NCI-H748 (cell line): ENCODE results near the gene ING1.
"Not testable (repeated sequence)": the region's sequence is repeated elsewhere in the genome, so short reads cannot be mapped to it uniquely, and the experiment has no call there.

Experiments used
- DNase-seq: peaks from one replicate; lab custom pipeline; 2025; ENCODE audit not compliant: unreplicated experiment; lab: John Stamatoyannopoulos, UW

The ING1 gene

DNA sequence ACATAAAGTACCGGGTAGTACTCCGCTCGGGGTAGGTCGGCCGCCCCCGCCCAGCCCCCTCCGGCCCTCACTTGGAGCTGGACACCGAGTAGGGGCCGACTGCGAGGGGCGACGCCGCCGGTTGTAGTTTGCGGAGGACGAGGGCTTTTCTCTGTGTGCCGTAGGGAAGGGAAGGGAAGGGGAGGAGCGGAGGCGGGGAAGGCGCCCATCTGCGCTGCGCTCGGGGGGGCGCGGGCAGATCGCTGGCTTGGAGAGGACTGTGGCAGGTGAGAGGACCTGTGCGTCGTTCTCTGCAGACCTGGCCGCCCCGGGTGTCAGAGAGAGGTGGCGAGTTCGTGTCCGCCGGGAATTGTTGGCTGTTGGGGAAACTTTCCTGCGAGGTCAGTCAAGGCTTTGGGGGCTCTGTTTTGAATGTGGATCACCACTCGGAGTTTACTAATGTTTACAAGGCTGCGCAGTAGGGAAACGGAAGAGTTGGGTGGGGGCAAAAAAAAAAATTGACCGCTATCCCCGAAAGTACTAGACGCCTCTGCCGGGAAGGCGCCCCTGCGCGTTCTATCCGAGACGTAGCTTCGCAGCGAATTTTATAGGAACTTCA, 1.4 kb downstream of the ING1 start:
- peak; percentile 80 for DNase-seq

DNA sequence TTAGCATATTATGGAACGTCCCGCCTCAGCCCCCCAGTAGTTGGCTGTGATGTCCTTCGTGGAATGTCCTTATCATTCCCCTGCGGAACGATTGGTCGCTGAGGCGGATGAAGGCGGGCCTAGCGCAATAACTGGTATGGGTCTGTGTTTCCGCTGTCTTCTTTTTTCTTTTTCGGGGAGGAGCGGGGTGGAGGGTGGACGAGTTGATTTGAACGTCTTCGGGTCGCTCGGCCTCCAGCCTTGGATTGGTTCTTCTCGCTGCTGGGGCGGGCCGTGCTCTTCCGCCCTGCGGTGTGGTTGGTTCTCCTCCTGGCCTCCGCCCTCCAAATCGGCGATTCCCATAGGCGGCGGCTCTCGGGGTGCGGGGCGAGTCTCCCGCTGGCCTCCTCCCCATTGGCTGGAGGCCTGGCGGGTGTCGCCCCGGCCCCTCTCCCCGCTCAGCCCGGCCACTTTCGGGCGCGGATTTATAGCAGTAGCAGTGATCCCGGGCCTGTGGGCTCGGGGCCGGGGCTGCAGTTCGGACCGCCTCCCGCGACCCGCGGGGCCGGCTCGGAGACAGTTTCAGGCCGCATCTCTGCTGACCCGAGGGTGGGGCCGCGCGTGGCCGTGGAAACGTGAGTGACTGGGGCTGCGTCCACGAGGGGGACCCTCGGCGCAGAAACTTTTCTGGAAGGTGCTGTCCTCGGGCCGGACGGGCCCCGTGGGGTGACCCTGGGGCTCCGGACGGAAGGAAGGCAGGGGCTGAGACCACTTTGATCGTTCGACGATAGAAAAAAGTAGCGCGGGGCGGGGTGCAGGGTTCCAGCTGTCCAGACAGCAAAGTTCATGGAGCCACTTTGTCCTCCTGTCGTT, 2.1 kb downstream of the ING1 start:
- DNase-seq: peak; percentile 99

GRCh38 chr13:110716247-110716515, 2.7 kb downstream of the ING1 start:
- peak; percentile 40 for DNase-seq

DNA sequence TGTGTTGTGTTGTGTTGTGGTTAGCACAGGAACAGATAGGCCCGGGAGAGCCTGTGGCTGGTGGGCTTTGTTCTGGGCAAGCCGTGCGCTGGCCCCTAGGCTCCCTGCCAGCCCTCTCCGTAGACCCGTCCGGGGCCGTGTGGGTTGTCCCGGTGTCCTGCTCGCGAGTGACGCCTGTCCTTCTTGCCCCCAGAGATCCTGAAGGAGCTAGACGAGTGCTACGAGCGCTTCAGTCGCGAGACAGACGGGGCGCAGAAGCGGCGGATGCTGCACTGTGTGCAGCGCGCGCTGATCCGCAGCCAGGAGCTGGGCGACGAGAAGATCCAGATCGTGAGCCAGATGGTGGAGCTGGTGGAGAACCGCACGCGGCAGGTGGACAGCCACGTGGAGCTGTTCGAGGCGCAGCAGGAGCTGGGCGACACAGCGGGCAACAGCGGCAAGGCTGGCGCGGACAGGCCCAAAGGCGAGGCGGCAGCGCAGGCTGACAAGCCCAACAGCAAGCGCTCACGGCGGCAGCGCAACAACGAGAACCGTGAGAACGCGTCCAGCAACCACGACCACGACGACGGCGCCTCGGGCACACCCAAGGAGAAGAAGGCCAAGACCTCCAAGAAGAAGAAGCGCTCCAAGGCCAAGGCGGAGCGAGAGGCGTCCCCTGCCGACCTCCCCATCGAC, 5.7 kb downstream of the ING1 start:
- no peak for DNase-seq

GRCh38 chr13:110722971-110723370, 9.5 kb downstream of the ING1 start:
- DNase-seq: no peak

DNA sequence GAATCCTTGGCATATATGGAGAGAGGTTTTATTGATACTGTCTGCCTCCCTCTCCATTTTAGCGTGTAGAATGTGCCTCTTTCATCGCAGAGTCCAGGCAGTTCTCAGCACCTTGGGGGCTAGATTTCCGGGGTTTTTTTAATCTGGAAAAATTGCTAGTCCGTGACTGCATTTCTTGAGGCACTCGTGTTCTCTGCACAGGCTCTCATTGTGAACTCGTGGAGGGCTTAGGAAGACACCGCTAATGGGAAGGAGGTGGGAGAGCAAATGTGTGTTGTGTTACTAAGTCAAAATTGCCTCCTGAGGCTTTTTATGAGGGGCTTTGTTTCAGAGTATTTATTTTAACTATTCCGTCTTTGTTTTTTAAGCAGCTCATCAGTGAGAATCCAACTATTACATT, 10.1 kb downstream of the ING1 start:
- no peak for DNase-seq

GRCh38 chr13:110726153-110726552, 12.7 kb downstream of the ING1 start:
- not testable (repeated sequence) for DNase-seq

DNA sequence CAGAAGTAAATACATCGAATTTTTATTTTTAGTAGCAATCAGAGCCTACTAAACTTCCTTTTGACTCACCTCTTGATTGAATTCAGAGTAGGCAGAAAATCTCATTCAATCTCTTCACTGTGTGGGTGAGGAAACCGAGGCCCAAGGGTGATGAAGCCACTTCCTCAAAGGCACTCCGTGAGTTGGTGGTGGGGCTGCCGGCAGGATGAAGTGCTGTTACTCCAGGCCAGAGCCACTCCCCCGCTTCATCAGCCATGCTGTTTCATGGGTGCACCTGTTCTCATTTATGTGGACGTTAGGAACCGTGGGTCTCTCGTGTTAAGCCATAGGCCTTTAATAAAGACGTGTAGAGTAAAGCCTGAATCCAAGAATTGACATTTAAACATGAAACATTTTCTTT, 13.2 kb downstream of the ING1 start:
- no peak for DNase-seq

- no peak for DNase-seq
These were observed 17.6 kb downstream of the ING1 start for GRCh38 chr13:110731072-110731471.

DNA sequence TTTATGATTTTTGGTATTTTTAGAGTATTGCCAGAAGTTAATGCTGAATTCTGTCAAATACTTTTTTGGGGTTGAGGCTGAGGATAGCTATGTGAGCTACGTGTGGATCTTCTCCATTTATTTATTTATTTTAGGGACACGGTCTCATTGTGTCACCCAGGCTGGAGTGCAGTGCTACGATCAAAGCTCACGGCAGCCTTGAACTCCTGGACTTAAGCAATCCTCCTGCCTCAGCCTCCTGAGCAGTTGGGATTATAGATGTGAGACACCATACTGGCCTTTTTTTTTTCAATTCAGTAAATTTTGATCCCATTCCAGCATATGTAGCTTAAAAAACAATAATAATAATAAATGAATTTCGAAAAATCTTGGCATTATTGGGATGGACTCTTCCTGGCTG, 21.1 kb downstream of the ING1 start:
- DNase-seq: no peak

GRCh38 chr13:110737555-110737954, 24.1 kb downstream of the ING1 start:
- DNase-seq: no peak

DNA sequence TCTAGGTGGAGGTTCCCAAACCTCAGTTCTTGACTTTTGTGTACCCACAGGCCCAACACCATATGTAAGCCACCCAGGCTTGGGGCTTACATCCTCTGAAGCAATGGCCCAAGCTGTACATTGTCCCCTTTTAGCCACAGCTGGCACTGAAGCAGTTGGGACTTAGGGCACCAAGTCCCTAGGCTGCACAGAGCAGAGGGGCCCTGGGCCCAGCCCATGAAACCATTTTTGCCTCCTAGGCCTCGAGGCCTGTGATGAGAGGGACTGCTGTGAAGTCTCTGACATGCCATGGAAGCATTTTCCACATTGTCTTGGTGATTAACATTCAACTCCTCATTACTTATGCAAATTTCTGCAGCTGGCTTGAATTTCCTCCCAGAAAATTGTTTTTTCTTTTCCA, 30.2 kb downstream of the ING1 start:
- no peak for DNase-seq

GRCh38 chr13:110746438-110746837, 32.9 kb downstream of the ING1 start:
- DNase-seq: no peak

DNA sequence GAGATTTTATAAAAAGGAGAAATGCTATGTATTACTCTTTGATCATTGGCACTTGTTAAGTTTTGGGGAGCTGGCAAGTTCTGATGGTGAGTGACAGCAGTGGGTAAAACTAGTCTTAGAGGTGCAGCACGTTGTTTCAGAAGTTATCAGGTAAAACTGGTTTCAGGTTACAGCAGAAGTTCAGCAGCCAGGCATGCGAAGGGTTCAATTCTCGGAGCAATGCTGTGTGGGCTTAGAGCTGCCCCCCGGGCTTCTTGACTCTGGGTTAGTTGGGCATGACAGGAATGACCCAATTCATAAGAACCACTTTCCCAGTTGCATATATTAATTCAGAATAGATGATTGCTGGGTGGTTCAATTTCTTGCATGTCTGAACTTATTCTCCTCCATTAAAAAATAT, 34.8 kb downstream of the ING1 start:
- no peak for DNase-seq

- DNase-seq: no peak
These were observed 42.7 kb downstream of the ING1 start for GRCh38 chr13:110756219-110756631.

DNA sequence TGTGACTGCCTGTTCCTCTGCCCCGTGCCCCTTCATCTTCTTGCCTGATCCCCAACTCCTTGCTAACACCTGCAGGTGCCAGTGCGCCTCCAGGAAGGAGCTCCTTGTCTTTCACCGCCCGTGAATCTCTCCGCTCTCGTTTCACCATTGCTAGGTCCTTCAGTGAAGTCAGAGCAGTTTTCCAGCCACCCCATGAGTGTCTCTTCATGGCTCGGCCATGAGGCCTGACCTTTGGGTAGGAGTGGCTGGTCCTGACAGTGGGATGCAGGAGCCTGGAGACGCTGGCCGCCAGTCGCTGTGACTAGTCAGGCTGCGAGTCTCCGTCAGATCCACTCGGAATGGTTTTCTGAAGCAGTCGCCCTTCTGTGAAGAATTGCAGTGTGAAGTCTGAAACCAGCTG, 43.8 kb downstream of the ING1 start:
- no peak for DNase-seq

DNA sequence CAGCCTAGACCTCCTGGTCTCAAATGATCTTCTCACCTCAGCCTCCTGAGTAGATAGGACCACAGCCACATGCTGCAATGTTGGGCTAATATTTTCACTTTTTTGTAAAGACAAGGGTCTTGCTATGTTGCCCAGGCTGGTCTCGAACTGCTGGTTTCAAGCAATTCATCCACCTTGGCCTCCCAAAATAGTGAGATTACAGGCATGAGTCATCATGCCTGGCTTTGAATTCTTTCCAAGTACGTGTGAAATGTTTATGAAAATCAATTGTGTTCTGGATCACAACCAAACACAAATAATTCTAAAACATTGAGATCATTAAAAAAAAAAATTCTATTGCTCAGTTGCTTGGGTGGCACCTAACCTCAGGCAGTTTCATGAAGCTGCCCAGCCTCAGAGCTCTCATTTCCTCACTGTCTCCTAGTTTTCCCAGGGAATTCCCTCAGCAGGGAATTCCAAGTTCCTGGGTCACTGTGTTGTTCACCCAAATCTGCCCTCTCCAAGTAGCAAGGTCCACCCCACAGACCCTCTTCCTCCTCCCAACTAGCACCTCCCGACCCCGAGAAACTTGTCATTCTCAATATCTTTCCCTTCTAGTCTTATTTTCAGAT, 44.8 kb downstream of the ING1 start:
- no peak for DNase-seq

DNA sequence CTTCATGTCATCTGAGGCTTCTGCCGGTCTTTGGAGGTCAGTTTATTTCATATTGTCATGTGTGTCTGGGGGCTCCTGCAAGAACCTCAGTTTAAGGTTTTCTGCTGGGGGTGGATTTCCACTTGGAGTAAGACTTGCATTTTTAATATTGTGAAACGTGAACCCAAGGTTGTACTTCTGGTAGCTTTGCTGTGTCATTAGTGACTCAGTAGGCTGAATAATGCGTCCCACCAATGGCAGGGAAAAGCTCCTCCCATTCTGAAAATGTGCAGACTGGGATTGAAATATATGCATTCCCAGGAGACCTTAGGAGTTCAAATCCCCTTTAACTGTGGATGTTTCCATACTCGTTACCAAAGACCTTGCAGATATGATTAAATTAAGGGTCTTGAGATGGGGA, 46.2 kb downstream of the ING1 start:
- no peak for DNase-seq

DNA sequence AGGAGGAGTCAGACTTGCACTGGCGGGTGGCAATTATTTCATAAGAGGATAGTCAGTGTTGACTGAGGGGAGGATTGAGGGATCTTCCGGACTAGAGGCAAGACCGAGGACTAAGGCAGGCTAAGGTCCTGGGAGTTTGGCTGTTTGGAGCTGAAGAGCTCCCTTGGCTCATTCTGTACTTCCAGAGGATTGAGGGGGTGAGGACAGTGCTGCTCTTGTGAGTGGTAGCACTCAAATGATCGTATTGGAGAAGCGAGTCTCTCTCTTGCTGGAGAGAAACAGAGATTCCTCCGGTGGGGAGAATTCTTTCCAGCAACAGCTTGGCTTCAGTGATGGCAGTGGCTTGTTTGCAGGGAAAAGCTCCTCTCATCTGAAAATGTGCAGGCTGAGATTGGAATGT, 47.1 kb downstream of the ING1 start:
- DNase-seq: no peak

DNA sequence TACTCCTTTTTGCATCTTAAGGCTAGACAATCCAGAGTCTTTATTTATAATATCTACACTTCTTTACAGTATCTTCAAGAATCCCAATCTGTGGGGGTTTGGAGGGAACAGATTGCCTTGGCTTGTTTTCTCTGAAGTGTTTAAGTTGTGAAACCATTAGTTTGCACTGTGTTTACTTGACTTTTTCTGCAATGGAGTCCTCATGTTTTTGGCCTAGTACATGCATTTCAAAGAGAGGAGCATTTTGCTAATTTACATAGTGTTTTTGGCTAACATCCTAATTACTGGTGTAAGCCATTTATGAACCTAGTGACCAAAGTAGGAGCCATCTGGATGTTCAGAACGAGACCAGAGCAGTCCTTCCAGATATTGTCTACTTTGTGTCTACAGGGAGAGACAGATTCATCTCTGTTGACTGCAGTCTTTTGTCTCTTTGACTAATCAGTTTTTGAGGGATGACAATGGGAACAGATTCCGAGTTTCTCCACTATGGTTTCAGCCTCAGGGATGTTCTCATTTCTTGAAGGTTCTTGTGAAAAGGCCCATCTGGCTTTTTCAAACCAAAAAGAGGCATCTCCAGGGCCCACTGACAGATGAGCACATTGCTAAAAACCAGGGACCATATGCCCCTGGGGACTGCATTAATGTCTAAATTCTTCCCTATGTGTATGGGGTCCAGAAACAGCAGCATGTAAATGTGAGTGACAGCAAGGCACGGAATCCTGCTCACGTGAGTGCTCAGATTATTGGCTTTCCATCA, 53.4 kb downstream of the ING1 start:
- no peak for DNase-seq

- no peak for DNase-seq
These were observed 54.0 kb downstream of the ING1 start for GRCh38 chr13:110767476-110767875.
